Measurements from ENCODE around the gene WNK2.

Gene WNK2

GRCh38 chr9:93209097-93209496, 25.2 kb downstream of the WNK2 start:
- DNase-seq = no peak
- in situ Hi-C loops (cut with MboI; ENCODE audit: low pct_unique_long_range_greater_than_20kb, low sequenced_read_pairs) = no loop called here

GRCh38 chr9:93209576-93210323, 25.8 kb downstream of the WNK2 start:
- no peak for DNase-seq
- in situ Hi-C loops (cut with MboI; ENCODE audit: low pct_unique_long_range_greater_than_20kb, low sequenced_read_pairs) = no loop called here

- in situ Hi-C loops (cut with MboI; ENCODE audit: low pct_unique_long_range_greater_than_20kb, low sequenced_read_pairs) = no loop called here
Observed at GRCh38 chr9:93210324-93210973, 26.5 kb downstream of the WNK2 start.

DNA sequence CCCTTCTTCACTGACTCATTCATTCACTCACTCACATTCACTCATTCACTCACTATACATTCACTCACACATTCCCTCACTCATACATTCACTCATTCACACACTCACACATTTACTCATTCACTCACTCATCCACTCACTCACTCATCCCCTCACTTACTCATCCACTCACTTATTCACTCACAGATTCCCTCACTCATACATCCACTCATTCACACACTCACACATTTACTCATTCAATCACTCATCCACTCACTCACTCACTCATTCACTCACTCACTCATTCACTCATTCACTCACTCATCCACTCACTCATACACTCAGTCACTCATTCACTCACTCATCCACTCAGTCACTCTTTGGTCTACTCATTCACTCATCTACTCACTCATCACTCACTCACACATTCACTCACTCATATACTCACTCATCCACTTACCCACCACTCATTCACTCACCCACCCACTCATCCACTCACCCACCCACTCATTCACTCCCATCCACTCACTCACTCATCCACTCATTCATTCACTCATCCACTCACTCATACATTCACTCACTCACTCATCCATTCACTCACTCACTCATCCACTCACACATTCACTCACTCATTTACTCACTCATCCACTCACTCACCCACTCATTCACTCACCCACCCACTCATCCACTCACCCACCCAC, 27.2 kb downstream of the WNK2 start:
- in situ Hi-C loops (cut with MboI; ENCODE audit: low pct_unique_long_range_greater_than_20kb, low sequenced_read_pairs) = no loop called here
- DNase-seq = no peak

More at GRCh38 chr9:93210324-93210973, 26.5 kb downstream of the WNK2 start:
- DNase-seq = no peak

DNA sequence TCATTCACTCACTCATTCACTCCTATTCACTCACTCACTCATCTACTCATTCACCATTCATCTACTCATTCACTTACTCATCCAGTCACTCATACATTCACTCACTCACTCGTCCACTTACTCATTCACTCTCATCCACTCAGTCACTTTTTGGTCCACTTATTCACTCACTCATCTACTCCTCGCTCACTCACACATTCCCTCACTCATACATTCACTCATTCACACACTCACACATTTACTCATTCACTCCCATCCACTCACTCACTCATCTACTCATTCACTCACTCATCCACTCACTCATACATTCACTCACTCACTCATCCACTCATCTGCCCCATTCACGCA, 27.7 kb downstream of the WNK2 start:
- in situ Hi-C loops (cut with MboI; ENCODE audit: low pct_unique_long_range_greater_than_20kb, low sequenced_read_pairs) = no loop called here
- no peak for DNase-seq

DNA sequence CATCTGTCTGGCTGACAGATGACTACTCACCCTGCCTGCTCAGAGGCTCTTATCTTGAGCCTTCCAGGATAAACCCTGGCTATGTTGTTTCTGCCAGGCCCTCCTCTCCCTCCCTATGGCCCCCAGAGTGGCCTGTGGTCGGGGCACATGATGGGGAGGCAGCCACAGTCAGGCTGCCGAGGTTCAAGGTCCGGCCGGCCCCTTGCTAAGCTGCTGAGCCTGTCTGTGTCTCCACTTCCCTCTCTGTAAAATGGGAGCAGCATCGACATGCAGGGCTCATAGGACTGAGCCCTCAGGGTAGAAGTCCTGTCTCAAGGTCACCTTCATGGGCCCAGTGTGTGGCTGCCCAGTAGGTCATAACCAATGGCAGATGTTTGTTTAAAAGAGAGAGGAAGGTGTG, 28.5 kb downstream of the WNK2 start:
- DNase-seq = no peak
- in situ Hi-C loops (cut with MboI; ENCODE audit: low pct_unique_long_range_greater_than_20kb, low sequenced_read_pairs) = no loop called here

GRCh38 chr9:93216073-93216365, 32.1 kb downstream of the WNK2 start:
- in situ Hi-C loops (cut with MboI; ENCODE audit: low pct_unique_long_range_greater_than_20kb, low sequenced_read_pairs) = no loop called here
- DNase-seq = no peak

GRCh38 chr9:93217706-93218105, 33.8 kb downstream of the WNK2 start:
- no peak for DNase-seq
- in situ Hi-C loops (cut with MboI; ENCODE audit: low pct_unique_long_range_greater_than_20kb, low sequenced_read_pairs) = no loop called here

DNA sequence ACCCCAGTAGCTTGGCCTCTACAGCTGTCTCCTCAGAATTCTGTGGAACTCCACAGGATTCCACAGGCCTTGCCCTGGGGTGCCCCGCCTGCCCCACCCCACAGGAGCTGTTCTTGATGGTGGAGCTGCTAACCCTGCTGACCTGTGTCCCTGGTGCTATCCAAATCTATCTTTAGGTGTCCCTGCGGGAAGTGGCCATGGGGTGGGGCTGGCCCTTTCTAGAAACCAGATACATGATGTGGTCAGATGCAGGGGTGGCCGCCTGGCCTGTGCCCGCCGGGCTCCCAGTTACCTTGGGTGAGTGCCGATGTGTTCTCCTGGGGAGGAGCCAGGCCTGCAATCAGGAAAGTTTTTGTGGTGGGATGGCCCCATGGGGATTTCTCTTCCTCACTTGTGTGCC, 34.2 kb downstream of the WNK2 start:
- in situ Hi-C loops (cut with MboI; ENCODE audit: low pct_unique_long_range_greater_than_20kb, low sequenced_read_pairs) = no loop called here
- DNase-seq = no peak

GRCh38 chr9:93218671-93219420, 34.9 kb downstream of the WNK2 start:
- no peak for DNase-seq
- in situ Hi-C loops (cut with MboI; ENCODE audit: low pct_unique_long_range_greater_than_20kb, low sequenced_read_pairs) = no loop called here

DNA sequence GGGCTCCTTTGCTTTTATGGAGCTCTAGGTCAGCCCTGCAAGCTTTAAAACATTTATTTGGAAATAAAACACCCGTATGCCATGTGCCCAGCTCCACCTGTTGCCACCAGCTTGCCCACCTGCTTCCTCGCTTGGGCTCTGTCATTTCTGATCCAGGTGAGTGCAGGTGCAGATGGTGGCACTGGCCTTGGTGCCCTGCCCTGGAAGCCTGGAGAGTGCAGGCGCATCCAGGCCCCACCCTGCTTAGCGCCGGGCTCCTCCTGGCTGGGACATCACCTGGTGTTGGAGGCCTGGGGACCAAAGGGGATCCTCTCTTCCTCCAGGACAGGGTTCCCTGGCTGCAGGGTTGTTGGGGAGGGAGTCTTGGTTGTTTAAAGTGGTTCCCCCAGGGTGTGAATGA, 35.8 kb downstream of the WNK2 start:
- in situ Hi-C loops (cut with MboI; ENCODE audit: low pct_unique_long_range_greater_than_20kb, low sequenced_read_pairs) = no loop called here
- no peak for DNase-seq

DNA sequence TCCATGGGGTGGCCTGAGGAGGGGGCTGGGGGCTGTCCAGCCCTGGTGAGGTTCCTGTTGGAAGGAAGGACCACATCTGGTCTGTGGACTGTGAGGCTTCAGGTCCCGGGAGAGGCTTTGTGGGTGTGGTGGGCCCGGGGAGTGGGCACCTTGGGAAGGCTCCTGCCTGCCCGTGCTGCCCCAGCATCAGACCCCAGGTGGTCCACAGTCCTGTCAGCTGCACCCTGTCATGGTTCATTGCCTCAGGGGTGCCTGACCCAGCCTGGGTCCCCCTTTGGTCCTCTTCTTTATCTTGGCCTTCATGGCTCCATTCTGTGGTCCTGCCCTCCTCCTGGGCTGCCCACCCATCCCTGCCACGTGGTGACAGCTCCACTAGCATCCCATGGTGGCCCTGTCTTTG, 36.7 kb downstream of the WNK2 start:
- in situ Hi-C loops (cut with MboI; ENCODE audit: low pct_unique_long_range_greater_than_20kb, low sequenced_read_pairs) = no loop called here
- DNase-seq = no peak

DNA sequence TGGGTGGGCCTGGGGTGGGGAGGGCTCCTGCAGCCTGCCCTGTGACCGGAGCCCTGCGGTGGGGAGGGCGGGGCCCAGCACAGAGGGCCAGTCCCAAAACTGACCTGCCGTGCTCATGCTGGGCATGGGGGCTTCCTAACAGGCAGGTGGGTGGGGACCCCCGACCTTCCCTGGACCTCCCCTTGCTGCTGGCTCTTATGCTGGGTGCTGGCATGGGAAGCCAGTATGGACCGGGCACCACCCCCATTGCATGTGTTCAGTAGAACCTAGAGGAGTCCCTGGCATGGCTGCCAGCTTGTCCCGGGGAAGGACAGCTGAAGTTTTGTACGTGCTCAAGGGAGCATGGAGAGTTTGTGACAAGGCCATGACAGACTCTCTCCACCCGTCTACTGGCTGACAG, 37.1 kb downstream of the WNK2 start:
- in situ Hi-C loops (cut with MboI; ENCODE audit: low pct_unique_long_range_greater_than_20kb, low sequenced_read_pairs) = no loop called here

DNA sequence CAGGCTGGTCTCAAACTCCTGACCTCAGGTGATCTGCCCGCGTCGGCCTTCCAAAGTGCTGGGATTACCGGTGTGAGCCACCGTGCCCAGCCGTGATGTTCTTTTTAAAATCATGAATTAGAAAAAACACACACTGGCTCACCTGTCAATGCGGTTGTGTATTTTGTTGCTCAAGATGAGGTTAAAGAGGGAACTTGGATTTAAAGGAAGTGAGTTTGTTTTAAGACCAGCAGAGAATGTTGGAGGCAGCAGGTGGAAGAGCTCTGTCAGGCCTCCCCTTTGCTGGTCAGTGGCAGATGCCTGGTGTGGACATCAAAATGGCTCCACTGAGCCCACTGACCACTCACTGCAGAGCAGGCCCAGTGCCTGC, 38.9 kb downstream of the WNK2 start:
- in situ Hi-C loops (cut with MboI; ENCODE audit: low pct_unique_long_range_greater_than_20kb, low sequenced_read_pairs) = no loop called here
- DNase-seq = peak; percentile 26

More for the DNA sequence above, 37.1 kb downstream of the WNK2 start:
- no peak for DNase-seq

DNA sequence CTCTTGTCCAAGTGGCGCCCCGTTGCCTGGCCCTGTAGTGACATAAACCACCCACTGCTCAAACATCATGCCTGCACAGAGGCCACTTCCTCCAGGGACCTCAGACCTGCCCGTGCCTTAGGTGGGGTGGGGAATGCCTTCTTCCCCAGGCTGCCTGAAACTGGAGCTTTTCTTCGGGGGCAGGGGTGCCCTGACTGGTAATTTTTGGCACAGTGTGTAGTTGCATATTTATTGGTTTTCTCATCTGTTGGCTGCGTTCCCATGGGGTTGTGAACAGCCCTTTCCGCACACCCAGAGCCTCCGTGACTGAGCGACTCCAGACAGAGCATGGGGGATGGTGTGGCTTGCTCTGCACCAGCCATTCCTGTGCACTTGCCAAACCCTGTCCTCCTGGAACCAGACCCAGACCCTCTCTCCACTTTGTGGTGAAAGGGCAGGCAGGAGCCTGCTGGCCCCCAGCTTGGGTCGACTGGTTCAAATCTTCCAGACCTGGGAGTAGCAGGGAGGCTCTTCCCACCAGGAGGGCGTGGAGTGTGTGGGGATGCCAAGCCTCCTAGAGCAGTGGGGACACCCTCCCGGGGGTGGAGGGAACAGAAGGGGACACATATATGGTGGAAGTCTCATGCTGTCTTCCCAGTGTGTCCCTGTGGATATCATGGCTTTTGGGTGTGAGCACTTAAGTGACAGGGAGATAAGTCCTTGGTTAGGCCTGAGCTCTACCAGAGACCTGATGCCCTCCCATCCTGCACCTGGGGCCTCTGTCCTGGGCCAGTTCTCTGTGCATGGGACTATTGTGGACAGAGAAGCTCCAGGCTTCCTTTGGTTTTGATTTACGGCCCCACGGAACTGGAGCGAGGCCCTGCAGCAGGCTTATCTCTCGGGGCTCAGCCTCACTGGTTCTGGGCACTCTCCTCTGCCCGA, 39.6 kb downstream of the WNK2 start:
- in situ Hi-C loops (cut with MboI; ENCODE audit: low pct_unique_long_range_greater_than_20kb, low sequenced_read_pairs) = no loop called here
- DNase-seq = peak; percentile 36

GRCh38 chr9:93224591-93224990, 40.7 kb downstream of the WNK2 start:
- DNase-seq = no peak

GRCh38 chr9:93225417-93225816, 41.5 kb downstream of the WNK2 start:
- peak; percentile 39 for DNase-seq
- in situ Hi-C loops (cut with MboI; ENCODE audit: low pct_unique_long_range_greater_than_20kb, low sequenced_read_pairs) = no loop called here

More at GRCh38 chr9:93224591-93224990, 40.7 kb downstream of the WNK2 start:
- in situ Hi-C loops (cut with MboI; ENCODE audit: low pct_unique_long_range_greater_than_20kb, low sequenced_read_pairs) = no loop called here

DNA sequence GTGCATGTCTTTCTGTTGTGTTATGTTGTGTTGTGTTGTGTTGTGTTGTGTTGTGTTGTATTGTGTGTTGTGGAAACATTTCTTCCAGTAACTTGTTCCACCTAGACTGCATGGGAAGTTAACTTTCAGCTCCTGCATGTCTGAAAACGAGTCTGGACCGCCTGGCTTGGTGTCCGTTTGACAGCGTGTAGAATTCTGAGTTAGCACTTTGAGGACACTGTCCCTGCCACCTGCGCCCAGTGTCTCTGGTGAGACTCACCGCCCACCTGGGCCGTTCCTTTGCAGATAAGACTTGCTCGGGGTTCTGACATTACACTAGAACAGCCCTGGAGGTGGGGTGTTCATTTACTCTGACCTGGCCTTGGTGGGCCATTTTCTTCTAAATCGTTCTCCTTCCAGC, 42.0 kb downstream of the WNK2 start:
- in situ Hi-C loops (cut with MboI; ENCODE audit: low pct_unique_long_range_greater_than_20kb, low sequenced_read_pairs) = no loop called here
- no peak for DNase-seq

DNA sequence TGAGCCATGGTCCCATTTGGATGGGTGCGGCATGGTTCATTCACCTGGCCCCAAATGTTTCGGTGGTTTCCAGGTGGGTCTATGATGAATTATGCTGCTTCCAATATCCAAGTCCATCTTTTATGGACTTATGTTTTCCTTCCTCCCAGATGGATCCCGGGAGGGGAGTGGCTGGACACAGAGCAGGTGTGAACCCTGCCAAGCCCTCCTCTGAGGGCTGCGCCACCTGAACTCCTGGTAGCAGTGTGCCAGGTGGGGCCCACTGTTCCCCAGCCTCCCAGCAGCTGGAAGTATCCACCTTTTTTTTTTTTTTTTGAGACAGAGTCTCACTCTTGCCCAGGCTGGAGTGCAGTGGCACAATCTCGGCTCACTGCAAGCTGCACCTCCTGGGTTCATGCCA, 42.9 kb downstream of the WNK2 start:
- in situ Hi-C loops (cut with MboI; ENCODE audit: low pct_unique_long_range_greater_than_20kb, low sequenced_read_pairs) = no loop called here

More for the DNA sequence above, 42.9 kb downstream of the WNK2 start:
- DNase-seq = no peak
